Stimulated activated CD4-positive, alpha-beta T cell treated with anti-CD3 and anti-CD28 coated beads, Interleukin-12 subunit alpha, Interleukin-12 subunit beta, amount 100 ng/mL, for 24 hours (primary cell): ENCODE results near the gene S100A5.
"Not testable (repeated sequence)": the region's sequence is repeated elsewhere in the genome, so short reads cannot be mapped to it uniquely, and the experiment has no call there.

Source experiments
- DNase-seq, 2 experiments: peaks; one replicate each; pipeline ENCODE4 v3.0.0-alpha.2; 2020; ENCODE audit warnings: low read depth in 2 of 2

The S100A5 gene

GRCh38 chr1:153540394-153541361 is at the start of gene S100A5:
Gene S100A5 (minus strand): TSS chr1:153540934. CDS start chr1:153540191, 743 bp downstream.
- no peak for DNase-seq

GRCh38 chr1:153588482-153588881 is 47.7 kb upstream of the S100A5 start:
- DNase-seq, result no peak

- not testable (repeated sequence) for DNase-seq
Observed at GRCh38 chr1:153588033-153588432, 47.3 kb upstream of the S100A5 start.

GRCh38 chr1:153587314-153587713 is 46.6 kb upstream of the S100A5 start:
- DNase-seq, result no peak

GRCh38 chr1:153586347-153586746 is 45.6 kb upstream of the S100A5 start:
- DNase-seq, result no peak

- no peak for DNase-seq
Observed at GRCh38 chr1:153585006-153585405, 44.3 kb upstream of the S100A5 start.

- no peak for DNase-seq
Observed at GRCh38 chr1:153583976-153584375, 43.2 kb upstream of the S100A5 start.

GRCh38 chr1:153583514-153583913 is 42.8 kb upstream of the S100A5 start:
- not testable (repeated sequence) for DNase-seq

- DNase-seq, result not testable (repeated sequence)
Observed at GRCh38 chr1:153582836-153583235, 42.1 kb upstream of the S100A5 start.

GRCh38 chr1:153578936-153579335 is 38.2 kb upstream of the S100A5 start:
- no peak for DNase-seq

GRCh38 chr1:153578490-153578889 is 37.8 kb upstream of the S100A5 start:
- DNase-seq, result no peak

- no peak for DNase-seq
Observed at GRCh38 chr1:153577624-153578051, 36.9 kb upstream of the S100A5 start.

- DNase-seq, result no peak
Observed at GRCh38 chr1:153577138-153577537, 36.4 kb upstream of the S100A5 start.

GRCh38 chr1:153575497-153575896 is 34.8 kb upstream of the S100A5 start:
- DNase-seq, result not testable (repeated sequence)

GRCh38 chr1:153575081-153575491 is 34.4 kb upstream of the S100A5 start:
- not testable (repeated sequence) for DNase-seq

GRCh38 chr1:153573351-153573750 is 32.6 kb upstream of the S100A5 start:
- no peak for DNase-seq

- peak in 1 of 2 experiments; percentile 43 for DNase-seq
Observed at GRCh38 chr1:153572569-153573015, 31.9 kb upstream of the S100A5 start.

GRCh38 chr1:153571706-153572105 is 31.0 kb upstream of the S100A5 start:
- DNase-seq, result no peak

- DNase-seq, result no peak
Observed at GRCh38 chr1:153570874-153571273, 30.1 kb upstream of the S100A5 start.

GRCh38 chr1:153569465-153569864 is 28.7 kb upstream of the S100A5 start:
- DNase-seq, result no peak

- DNase-seq, result peak; percentile 69 to 89
Observed at GRCh38 chr1:153568367-153569099, 27.8 kb upstream of the S100A5 start.

- peak in 1 of 2 experiments; percentile 32 for DNase-seq
Observed at GRCh38 chr1:153567621-153568366, 27.1 kb upstream of the S100A5 start.
